GM21515 (cell line): ENCODE measurements around the gene PRR5.

Experiments
- ATAC-seq: cut with Tn5 transposase; IDR thresholded peaks from one replicate; pipeline ENCODE4 v1.9.1; 2021; ENCODE audit not compliant: unreplicated experiment

Gene PRR5

DNA sequence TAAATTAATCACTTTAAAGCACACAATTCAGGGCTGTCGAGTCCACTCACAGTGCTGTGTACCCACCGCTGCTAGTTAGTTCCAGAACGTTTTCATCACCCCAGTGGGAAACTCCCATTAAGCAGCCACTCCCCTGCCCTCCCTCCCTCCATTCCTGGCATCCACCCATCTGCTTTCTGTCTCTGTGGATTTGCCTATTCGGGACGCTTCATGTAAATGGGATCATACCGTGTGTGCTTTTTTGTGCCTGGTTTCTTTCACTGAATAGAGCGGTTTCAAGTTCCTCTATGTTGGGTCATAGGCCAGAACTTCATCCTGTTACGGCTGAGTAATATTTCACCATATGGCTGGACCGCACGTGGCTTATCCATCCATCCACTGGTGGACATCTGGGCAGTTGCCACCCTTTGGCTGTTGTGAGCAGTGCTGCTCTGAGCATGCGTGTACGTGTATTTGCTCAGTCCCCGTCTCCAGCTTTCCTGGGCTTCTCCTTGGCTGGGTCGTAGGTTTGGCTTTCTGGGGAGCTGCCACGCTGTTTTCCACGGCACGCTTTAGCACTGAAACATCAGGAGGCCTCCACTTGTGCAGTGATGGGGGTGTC is 80.5 kb downstream of the PRR5 start:
- no peak for ATAC-seq

DNA sequence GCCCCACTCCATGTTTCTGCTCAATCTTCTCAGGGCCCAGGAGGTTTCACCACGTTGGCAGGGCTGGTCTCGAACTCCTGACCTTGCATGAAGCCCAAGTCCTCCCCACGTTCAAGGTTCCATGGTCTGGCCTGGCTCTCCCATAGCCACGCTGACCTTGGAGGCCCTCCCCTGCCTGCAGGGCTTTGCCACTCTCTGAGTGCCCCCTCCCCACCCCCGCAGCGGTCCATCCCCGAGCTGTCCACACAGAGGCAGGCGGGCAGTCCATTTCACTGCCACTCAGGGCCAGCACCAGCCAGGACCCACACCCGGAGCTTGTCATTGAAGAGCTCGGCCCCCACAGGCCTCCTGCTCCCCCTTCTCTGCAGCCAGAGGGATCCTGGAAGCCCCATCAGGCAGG is 81.1 kb downstream of the PRR5 start:
- ATAC-seq, result no peak

DNA sequence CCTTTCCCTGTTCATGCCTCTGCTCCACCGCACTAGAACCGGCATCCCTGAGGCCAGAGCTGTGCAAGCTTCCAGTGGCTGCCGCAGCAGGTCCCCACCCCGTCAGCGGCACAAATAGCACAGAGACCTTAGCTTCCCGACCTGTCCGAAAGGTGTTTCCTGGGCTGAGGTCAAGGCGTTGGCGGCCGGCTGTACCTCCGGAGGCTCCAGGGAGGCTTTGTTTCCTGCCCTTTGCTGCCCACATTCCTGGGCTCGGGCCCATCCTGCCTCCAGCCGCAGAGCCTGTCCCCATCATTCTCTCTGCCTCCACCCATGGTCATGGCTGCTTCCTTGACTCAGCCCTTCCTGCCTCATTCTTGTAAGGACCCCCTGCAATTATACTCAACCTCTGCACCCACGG is 81.6 kb downstream of the PRR5 start:
- ATAC-seq, result no peak

DNA sequence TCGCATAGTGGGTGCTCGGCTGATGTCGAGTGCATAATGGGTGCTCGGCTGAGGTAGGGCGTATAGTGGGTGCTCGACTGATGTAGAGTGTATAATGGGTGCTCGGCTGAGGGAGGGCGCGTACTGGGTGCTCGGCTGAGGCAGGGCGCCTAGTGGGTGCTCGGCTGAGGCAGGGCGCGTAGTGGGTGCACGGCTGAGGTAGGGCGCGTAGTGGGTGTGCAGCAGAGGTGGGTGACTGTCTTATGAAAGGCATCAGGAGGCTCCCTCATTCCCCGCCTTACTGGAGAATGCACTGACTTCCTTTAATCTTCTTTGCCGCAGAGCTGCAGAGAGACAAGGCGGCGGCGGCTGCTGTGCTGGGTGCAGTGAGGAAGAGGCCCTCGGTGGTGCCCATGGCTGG is 84.1 kb downstream of the PRR5 start:
- ATAC-seq, result no peak

DNA sequence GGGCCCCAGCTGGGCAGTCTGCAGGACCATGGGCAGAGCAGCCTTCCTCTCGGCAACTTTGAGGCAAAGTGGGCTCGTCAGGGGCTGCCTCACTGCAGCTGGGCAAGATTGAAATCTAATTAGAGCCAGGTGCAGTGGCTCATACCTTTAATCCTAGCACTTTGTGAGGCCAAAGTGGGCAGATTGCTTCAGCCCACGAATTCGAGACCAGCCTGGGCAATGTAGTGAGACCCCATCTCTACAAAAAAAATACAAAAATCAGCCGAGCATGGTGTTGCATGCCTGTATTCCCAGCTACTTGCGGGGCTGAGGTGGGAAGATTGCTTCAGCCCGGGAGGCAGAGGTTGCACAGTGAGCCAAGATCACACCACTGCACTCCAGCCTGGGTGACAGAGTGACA is 84.6 kb downstream of the PRR5 start:
- ATAC-seq, result no peak
